Skeletal muscle tissue (tissue), 4 donors: ENCODE measurements around the gene SHFL. TPM values are rescaled to one million over a fixed set of nuclear protein-coding genes. Genes with fewer than 3 reads are reported as not detected.

Source experiments
- H3K27ac ChIP-seq: one replicate; pipeline ENCODE4 v1.7.0; 2013; ENCODE audit warnings: mild to moderate bottlenecking, low read depth, low read length, inconsistent platforms
- H3K27me3 ChIP-seq, 3 donors: one replicate each; pipeline ENCODE4 v1.7.0; 2013; ENCODE audit warnings: low read length in 3 of 3; ENCODE audit not compliant: control insufficient read depth in 3 of 3, insufficient read depth in 3 of 3
- H3K36me3 ChIP-seq, 3 donors: one replicate each; pipeline ENCODE4 v1.7.0; 2013; ENCODE audit warnings: low read length in 3 of 3; ENCODE audit not compliant: control insufficient read depth in 3 of 3, insufficient read depth in 3 of 3
- H3K4me1 ChIP-seq, 3 donors: one replicate each; pipeline ENCODE4 v1.7.0; 2013; ENCODE audit warnings: low read length in 3 of 3, mild to moderate bottlenecking in 3 of 3; ENCODE audit not compliant: control insufficient read depth in 3 of 3, insufficient read depth in 3 of 3
- H3K4me3 ChIP-seq, 3 donors: one replicate each; pipeline ENCODE4 v1.7.0; 2013; ENCODE audit warnings: low read length in 3 of 3
- H3K9ac ChIP-seq, 3 donors: one replicate each; pipeline ENCODE4 v1.7.0; 2013; ENCODE audit warnings: low read length in 3 of 3, mild to moderate bottlenecking in 3 of 3, moderate library complexity in 2 of 3, low read depth in 1 of 3
- H3K9me3 ChIP-seq, 3 donors: one replicate each; pipeline ENCODE4 v1.7.0; 2013; ENCODE audit warnings: low read length in 3 of 3; ENCODE audit not compliant: control insufficient read depth in 3 of 3
- total RNA-seq: library from RNA; depleted of rRNA; stranded (reverse); fragments of >200 nt; gene quantifications from one replicate; pipeline ENCODE4 v1.2.3, GENCODE V29; 2014
- donor health status: Osteomylitis.

The SHFL gene
- total RNA-seq, 1 donor from 2014 or later = 5.2 TPM

GRCh38 chr19:10086591-10087192 is 575 bp downstream of the SHFL start:
- Histone ChIP-seq H3K36me3 (peaks cover 0 to 9% (median 4%) of the 10 kb centered on the region in 3 donors), H3K9ac (peak overlapping the region; percentile 78 to 83 (median 80)), H3K27me3 (peaks cover 0 to 19% (median 6%) of the 10 kb centered on the region in 3 donors), H3K27ac (peak overlapping the region; percentile 75), H3K4me1 (peaks cover 5 to 7% (median 5%) of the 10 kb centered on the region in 3 donors), H3K9me3 (peaks cover 0 to 6% (median 0%) of the 10 kb centered on the region in 3 donors), H3K4me3 (peak overlapping the region; percentile 75 to 81 (median 76))

DNA sequence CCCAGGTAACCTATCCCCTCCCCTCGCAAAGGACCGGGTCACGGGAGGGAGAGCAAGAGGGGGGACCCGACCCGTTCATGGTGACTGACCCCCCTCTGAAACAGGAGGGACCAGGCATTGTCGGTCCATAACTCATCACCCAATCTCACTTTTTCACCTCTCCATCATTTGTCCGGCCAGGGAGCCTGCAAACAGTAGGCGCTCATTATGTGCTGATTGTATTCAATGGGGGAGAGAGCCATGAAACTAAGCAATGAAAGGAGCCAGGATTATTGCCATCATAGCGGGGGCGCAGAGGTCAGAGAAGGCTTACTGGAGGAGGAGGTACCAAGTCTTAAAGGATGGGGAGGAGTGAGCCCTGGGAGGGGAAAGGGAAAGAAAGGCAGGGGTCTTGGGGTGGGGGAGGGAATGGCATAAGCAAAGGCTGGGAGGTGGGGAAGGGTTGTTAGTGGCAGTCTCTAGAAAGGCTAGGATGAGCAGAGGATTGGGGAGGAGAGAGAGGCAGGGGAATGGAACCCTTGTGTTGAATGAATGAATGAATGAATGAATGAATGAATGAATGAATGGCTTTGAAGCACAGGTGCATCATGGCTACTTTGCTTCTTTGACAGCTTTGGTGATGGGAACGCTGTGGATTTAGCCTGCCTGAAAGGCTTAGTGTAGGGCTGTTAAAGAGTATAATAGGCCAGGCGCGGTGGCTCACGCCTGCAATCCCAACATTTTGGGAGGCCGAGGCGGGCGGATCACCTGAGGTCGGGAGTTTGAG is 1.4 kb downstream of the SHFL start:
- H3K4me1 ChIP-seq = peaks cover 5 to 7% (median 5%) of the 10 kb centered on the region in 3 donors
- H3K9ac ChIP-seq = peak overlapping the region in 1 of 3 donors; percentile 83
- H3K36me3 ChIP-seq = peaks cover 0 to 9% (median 5%) of the 10 kb centered on the region in 3 donors
- H3K27me3 ChIP-seq = peaks cover 0 to 19% (median 6%) of the 10 kb centered on the region in 3 donors
- H3K27ac ChIP-seq = peak overlapping the region; percentile 75
- H3K4me3 ChIP-seq = peak overlapping the region in 1 of 3 donors; percentile 56
- peaks cover 0 to 6% (median 0%) of the 10 kb centered on the region in 3 donors for H3K9me3 ChIP-seq

DNA sequence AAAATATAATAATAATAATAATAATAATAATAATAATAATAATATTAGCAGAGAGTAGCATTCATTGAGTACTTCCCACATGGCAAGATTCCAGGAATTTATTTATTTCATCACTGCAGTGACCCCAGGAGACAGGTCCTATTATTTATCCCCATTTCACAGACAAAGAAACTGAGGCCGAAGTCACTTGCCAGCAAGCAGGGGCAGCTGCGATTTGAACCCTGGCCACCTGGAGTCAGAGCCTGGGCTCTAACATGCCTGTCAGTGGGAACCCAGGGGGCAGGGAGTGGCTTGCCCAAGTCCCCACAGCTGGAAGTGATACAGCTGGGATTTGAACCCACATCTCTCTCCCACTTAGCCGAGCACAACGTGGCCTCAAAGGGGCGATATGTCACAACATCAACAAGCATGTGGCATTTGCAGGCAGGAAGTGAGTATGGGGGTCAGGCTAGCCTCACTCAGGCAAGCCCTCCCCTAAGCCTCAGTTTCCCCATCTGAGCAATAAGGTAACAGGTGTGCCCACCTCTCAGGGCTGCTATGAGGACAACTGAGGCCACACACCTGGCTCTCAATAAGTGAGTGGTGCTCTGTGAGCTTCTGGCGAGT is 2.9 kb downstream of the SHFL start:
- peaks cover 0 to 9% (median 6%) of the 10 kb centered on the region in 3 donors for H3K36me3 ChIP-seq

GRCh38 chr19:10089801-10090375 is 3.8 kb downstream of the SHFL start:
- Histone ChIP-seq H3K27ac (no peak overlapping the region), H3K27me3 (peaks cover 0 to 14% (median 12%) of the 10 kb centered on the region in 3 donors), H3K9ac (no peak overlapping the region), H3K36me3 (peaks cover 0 to 9% (median 6%) of the 10 kb centered on the region in 3 donors), H3K4me3 (no peak overlapping the region), H3K4me1 (peaks cover 5 to 7% (median 5%) of the 10 kb centered on the region in 3 donors), H3K9me3 (peaks cover 0 to 6% (median 0%) of the 10 kb centered on the region in 3 donors)

More for the DNA sequence above, 2.9 kb downstream of the SHFL start:
- no peak overlapping the region for H3K4me3 ChIP-seq
- peaks cover 0 to 6% (median 0%) of the 10 kb centered on the region in 3 donors for H3K9me3 ChIP-seq
- H3K9ac ChIP-seq = no peak overlapping the region
- H3K27ac ChIP-seq = no peak overlapping the region
- H3K27me3 ChIP-seq = peaks cover 0 to 15% (median 6%) of the 10 kb centered on the region in 3 donors
- H3K4me1 ChIP-seq = peaks cover 5 to 7% (median 5%) of the 10 kb centered on the region in 3 donors

GRCh38 chr19:10091370-10091687 is 5.2 kb downstream of the SHFL start:
- peaks cover 0 to 6% (median 0%) of the 10 kb centered on the region in 3 donors for H3K9me3 ChIP-seq
- no peak overlapping the region for H3K27ac ChIP-seq
- H3K36me3 ChIP-seq = peaks cover 0 to 9% (median 6%) of the 10 kb centered on the region in 3 donors
- no peak overlapping the region for H3K4me3 ChIP-seq
- no peak overlapping the region for H3K9ac ChIP-seq
- peaks cover 0 to 8% (median 5%) of the 10 kb centered on the region in 3 donors for H3K27me3 ChIP-seq
- H3K4me1 ChIP-seq = peaks cover 1 to 6% (median 5%) of the 10 kb centered on the region in 3 donors

DNA sequence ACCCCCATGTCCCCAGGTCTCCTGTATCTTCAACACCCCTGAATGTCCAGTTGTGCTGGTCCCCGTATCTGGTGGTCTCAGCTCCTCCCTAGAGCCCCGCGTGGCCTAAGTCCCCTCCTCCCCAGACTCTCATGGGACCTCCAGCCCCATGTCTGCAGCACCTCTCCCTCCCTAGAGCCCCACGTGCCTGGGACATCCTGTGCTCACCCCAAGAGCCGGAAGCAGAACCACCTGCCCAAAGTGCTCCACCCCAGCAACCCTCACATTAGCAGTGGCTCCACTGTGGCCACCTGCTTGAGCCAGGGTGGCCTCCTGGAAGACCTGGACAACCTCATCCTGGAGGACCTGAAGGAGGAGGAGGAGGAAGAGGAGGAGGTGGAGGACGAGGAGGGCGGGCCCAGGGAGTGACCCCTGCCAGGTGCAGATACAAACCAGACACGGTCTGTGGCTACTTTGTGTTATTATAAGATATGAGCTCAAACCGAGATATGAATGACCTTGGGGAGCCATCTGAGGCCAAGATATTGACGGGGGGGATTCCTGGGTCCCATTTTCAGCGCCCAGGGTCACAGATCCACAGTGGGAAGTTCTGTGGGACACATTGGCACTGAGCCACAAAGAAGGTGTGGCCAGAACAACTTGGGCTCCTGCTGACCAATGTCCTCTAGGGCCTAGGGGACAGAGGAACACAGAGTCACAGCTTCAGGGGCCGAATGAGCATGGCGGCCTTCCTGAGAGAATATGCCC is 6.0 kb downstream of the SHFL start:
- peaks cover 0 to 12% (median 8%) of the 10 kb centered on the region in 3 donors for H3K27me3 ChIP-seq
- H3K4me3 ChIP-seq = no peak overlapping the region
- peaks cover 0 to 9% (median 6%) of the 10 kb centered on the region in 3 donors for H3K36me3 ChIP-seq
- peaks cover 0 to 6% (median 0%) of the 10 kb centered on the region in 3 donors for H3K9me3 ChIP-seq
- peaks cover 3 to 8% (median 3%) of the 10 kb centered on the region in 3 donors for H3K4me1 ChIP-seq
- H3K9ac ChIP-seq = no peak overlapping the region
- H3K27ac ChIP-seq = no peak overlapping the region

- peaks cover 0 to 9% (median 6%) of the 10 kb centered on the region in 3 donors for H3K36me3 ChIP-seq
- H3K27me3 ChIP-seq = peaks cover 0 to 12% (median 8%) of the 10 kb centered on the region in 3 donors
- no peak overlapping the region for H3K4me3 ChIP-seq
- H3K27ac ChIP-seq = no peak overlapping the region
- no peak overlapping the region for H3K9ac ChIP-seq
- H3K4me1 ChIP-seq = peaks cover 3 to 8% (median 3%) of the 10 kb centered on the region in 3 donors
- H3K9me3 ChIP-seq = peaks cover 0 to 6% (median 0%) of the 10 kb centered on the region in 3 donors
Observed at GRCh38 chr19:10092648-10093294, 6.7 kb downstream of the SHFL start.

GRCh38 chr19:10093295-10094186 is 7.4 kb downstream of the SHFL start:
- Histone ChIP-seq H3K36me3 (peaks cover 0 to 9% (median 6%) of the 10 kb centered on the region in 3 donors), H3K27me3 (peaks cover 0 to 12% (median 8%) of the 10 kb centered on the region in 3 donors), H3K9ac (no peak overlapping the region), H3K4me1 (peaks cover 3 to 8% (median 3%) of the 10 kb centered on the region in 3 donors), H3K4me3 (no peak overlapping the region), H3K27ac (no peak overlapping the region), H3K9me3 (peaks cover 0 to 6% (median 0%) of the 10 kb centered on the region in 3 donors)
